ENCODE results near the gene PITPNC1.
"Not testable (repeated sequence)": the region's sequence is repeated elsewhere in the genome, so short reads cannot be mapped to it uniquely, and the experiment has no call there.

Gene PITPNC1

GRCh38 chr17:67639979-67640378, 262.9 kb downstream of the PITPNC1 start:
- DNase-seq (ENCODE audit: low read depth in 1 of 2, low spot score in 1 of 2): no peak
- no peak for TF ChIP-seq JUND (IDR thresholded peaks at IDR 0.05; ENCODE audit: low read depth)
- in situ Hi-C loops (cut with HindIII; ENCODE audit: low pct_unique_long_range_greater_than_20kb, low sequenced_read_pairs): no loop called here

- DNase-seq (ENCODE audit: low read depth in 1 of 2, low spot score in 1 of 2): no peak
- no peak for TF ChIP-seq JUND (IDR thresholded peaks at IDR 0.05; ENCODE audit: low read depth)
- in situ Hi-C loops (cut with HindIII; ENCODE audit: low pct_unique_long_range_greater_than_20kb, low sequenced_read_pairs): no loop called here
Observed at GRCh38 chr17:67642488-67642887, 265.4 kb downstream of the PITPNC1 start.

- in situ Hi-C loops (cut with HindIII; ENCODE audit: low pct_unique_long_range_greater_than_20kb, low sequenced_read_pairs): no loop called here
- TF ChIP-seq JUND (IDR thresholded peaks at IDR 0.05; ENCODE audit: low read depth): no peak
- no peak for DNase-seq (ENCODE audit: low read depth in 1 of 2, low spot score in 1 of 2)
Observed at GRCh38 chr17:67644061-67644460, 267.0 kb downstream of the PITPNC1 start.

GRCh38 chr17:67645195-67645594, 268.1 kb downstream of the PITPNC1 start:
- in situ Hi-C loops (cut with HindIII; ENCODE audit: low pct_unique_long_range_greater_than_20kb, low sequenced_read_pairs): not testable (repeated sequence)

GRCh38 chr17:67646472-67646871, 269.4 kb downstream of the PITPNC1 start:
- DNase-seq (ENCODE audit: low read depth in 1 of 2, low spot score in 1 of 2): no peak
- TF ChIP-seq JUND (IDR thresholded peaks at IDR 0.05; ENCODE audit: low read depth): no peak
- in situ Hi-C loops (cut with HindIII; ENCODE audit: low pct_unique_long_range_greater_than_20kb, low sequenced_read_pairs): no loop called here

More at GRCh38 chr17:67645195-67645594, 268.1 kb downstream of the PITPNC1 start:
- not testable (repeated sequence) for DNase-seq (ENCODE audit: low read depth in 1 of 2, low spot score in 1 of 2)

- no peak for DNase-seq (ENCODE audit: low read depth in 1 of 2, low spot score in 1 of 2)
- TF ChIP-seq JUND (IDR thresholded peaks at IDR 0.05; ENCODE audit: low read depth): no peak
- in situ Hi-C loops (cut with HindIII; ENCODE audit: low pct_unique_long_range_greater_than_20kb, low sequenced_read_pairs): no loop called here
Observed at GRCh38 chr17:67647482-67647881, 270.4 kb downstream of the PITPNC1 start.

GRCh38 chr17:67648032-67648905, 271.2 kb downstream of the PITPNC1 start:
- in situ Hi-C loops (cut with HindIII; ENCODE audit: low pct_unique_long_range_greater_than_20kb, low sequenced_read_pairs): no loop called here
- no peak for TF ChIP-seq JUND (IDR thresholded peaks at IDR 0.05; ENCODE audit: low read depth)

GRCh38 chr17:67648906-67649295, 271.8 kb downstream of the PITPNC1 start:
- DNase-seq (ENCODE audit: low read depth in 1 of 2, low spot score in 1 of 2); in situ Hi-C loops (cut with HindIII; ENCODE audit: low pct_unique_long_range_greater_than_20kb, low sequenced_read_pairs): not testable (repeated sequence)

More at GRCh38 chr17:67648032-67648905, 271.2 kb downstream of the PITPNC1 start:
- DNase-seq (ENCODE audit: low read depth in 1 of 2, low spot score in 1 of 2): no peak

- in situ Hi-C loops (cut with HindIII; ENCODE audit: low pct_unique_long_range_greater_than_20kb, low sequenced_read_pairs): no loop called here
- no peak for TF ChIP-seq JUND (IDR thresholded peaks at IDR 0.05; ENCODE audit: low read depth)
- DNase-seq (ENCODE audit: low read depth in 1 of 2, low spot score in 1 of 2): no peak
Observed at GRCh38 chr17:67649891-67650290, 272.8 kb downstream of the PITPNC1 start.

- in situ Hi-C loops (cut with HindIII; ENCODE audit: low pct_unique_long_range_greater_than_20kb, low sequenced_read_pairs); DNase-seq (ENCODE audit: low read depth in 1 of 2, low spot score in 1 of 2): not testable (repeated sequence)
Observed at GRCh38 chr17:67651218-67651579, 274.1 kb downstream of the PITPNC1 start.

- in situ Hi-C loops (cut with HindIII; ENCODE audit: low pct_unique_long_range_greater_than_20kb, low sequenced_read_pairs): no loop called here
- TF ChIP-seq JUND (IDR thresholded peaks at IDR 0.05; ENCODE audit: low read depth): no peak
- DNase-seq (ENCODE audit: low read depth in 1 of 2, low spot score in 1 of 2): no peak
Observed at GRCh38 chr17:67652433-67652832, 275.4 kb downstream of the PITPNC1 start.

- in situ Hi-C loops (cut with HindIII; ENCODE audit: low pct_unique_long_range_greater_than_20kb, low sequenced_read_pairs): no loop called here
- no peak for TF ChIP-seq JUND (IDR thresholded peaks at IDR 0.05; ENCODE audit: low read depth)
- DNase-seq (ENCODE audit: low read depth in 1 of 2, low spot score in 1 of 2): no peak
Observed at GRCh38 chr17:67655478-67656148, 278.5 kb downstream of the PITPNC1 start.

GRCh38 chr17:67656494-67657203, 279.6 kb downstream of the PITPNC1 start:
- TF ChIP-seq JUND (IDR thresholded peaks at IDR 0.05; ENCODE audit: low read depth): no peak
- in situ Hi-C loops (cut with HindIII; ENCODE audit: low pct_unique_long_range_greater_than_20kb, low sequenced_read_pairs): no loop called here
- no peak for DNase-seq (ENCODE audit: low read depth in 1 of 2, low spot score in 1 of 2)

Data from T47D (cell line).